A549 (cell line): Measurements from ENCODE around the gene RPL23. TPM values are rescaled to one million over a fixed set of nuclear protein-coding genes. Genes with fewer than 3 reads are reported as not detected.

Experiments
- ATAC-seq, 2 experiments: fragments of 200-7000 bp in 1 of 2; fragments of >200 bp in 1 of 2; cut with Nextera tagmentation in 1 of 2; cut with Tn5 transposase in 1 of 2; 3 replicates each; pipeline versions ENCODE4 v1.8.0 to v1.9.1; 2018 to 2020; ENCODE audit warnings: mild to moderate bottlenecking in 1 of 2, moderate library complexity in 1 of 2
- CTCF ChIA-PET: fragments of 300-600 bp; sonication (Branson Sonifier 250); formaldehyde crosslinking; extraction: SDS; loops from one replicate; lab custom pipeline; 2021; ENCODE audit warnings: antibody characterized with exemption, inconsistent platforms; lab: Yijun Ruan, JAX
- POLR2A ChIA-PET: fragments of 350-600 bp; formaldehyde crosslinking; extraction: SDS; loops from one replicate; lab custom pipeline; 2021; ENCODE audit warnings: antibody characterized with exemption, inconsistent platforms; lab: Yijun Ruan, JAX
- DNase-seq, 2 experiments: peaks; one replicate each; pipeline versions ENCODE4 v3.0.0 to v3.0.0-alpha.2; 2011 to 2016; ENCODE audit warnings: low read depth in 1 of 2, low spot score in 1 of 2
- FAIRE-seq: peaks from 2 replicates; lab custom pipeline; 2011; peaks lifted over from hg19 to GRCh38; lab: Jason Lieb, UNC
- H3K27ac ChIP-seq, 2 experiments: fragments of >200 bp; sonication (Bioruptor Twin); formaldehyde crosslinking; 3 replicates each; pipeline ENCODE4 v1.5.1; 2016 to 2017
- H3K4me1 ChIP-seq: fragments of >200 bp; sonication (Bioruptor Twin); formaldehyde crosslinking; 3 replicates; pipeline ENCODE4 v1.6.1; 2016
- H3K4me2 ChIP-seq: fragments of >200 bp; sonication (Bioruptor Twin); formaldehyde crosslinking; 3 replicates; pipeline ENCODE4 v1.6.1; 2016
- H3K4me3 ChIP-seq: fragments of >200 bp; sonication (Bioruptor Twin); formaldehyde crosslinking; 3 replicates; pipeline ENCODE4 v1.5.1; 2016
- H3K9me3 ChIP-seq: fragments of >200 bp; sonication (Bioruptor Twin); formaldehyde crosslinking; 3 replicates; pipeline ENCODE4 v1.6.1; 2016
- CHD4 ChIP-seq: fragments of 200-600 bp; sonication (generic); IDR thresholded peaks from 2 replicates; pipeline ENCODE4 v1.6.1; 2016; ENCODE audit warnings: antibody characterized with exemption, mild to moderate bottlenecking, borderline replicate concordance
- EHMT2 ChIP-seq: fragments of 200-600 bp; sonication (generic); IDR thresholded peaks from 2 replicates; pipeline ENCODE4 v1.6.1; 2016; ENCODE audit warnings: antibody characterized with exemption, low read depth, mild to moderate bottlenecking, moderate library complexity
- ESRRA ChIP-seq: fragments of 150-350 bp; IDR thresholded peaks from 2 replicates; pipeline ENCODE4 v1.6.1; 2014; ENCODE audit warnings: mild to moderate bottlenecking, low read length, borderline replicate concordance
- FOSB ChIP-seq: fragments of 250-450 bp; sonication (Bioruptor Pico); IDR thresholded peaks from 2 replicates; pipeline ENCODE4 v1.5.0; 2020; ENCODE audit warnings: mild to moderate bottlenecking, moderate library complexity
- FOXS1 ChIP-seq: fragments of 250-450 bp; sonication (Bioruptor Pico); IDR thresholded peaks from 2 replicates; pipeline ENCODE4 v1.5.0; 2020; ENCODE audit warnings: mild to moderate bottlenecking, moderate library complexity
- HDAC2 ChIP-seq: fragments of 200-600 bp; sonication (generic); IDR thresholded peaks from 2 replicates; pipeline ENCODE4 v1.6.1; 2016
- HEYL ChIP-seq: fragments of 250-450 bp; sonication (Bioruptor Pico); IDR thresholded peaks from 2 replicates; pipeline ENCODE4 v1.8.0; 2021; ENCODE audit warnings: mild to moderate bottlenecking, moderate library complexity
- HOXB13 ChIP-seq: fragments of 250-450 bp; sonication (Bioruptor Pico); IDR thresholded peaks from 2 replicates; pipeline ENCODE4 v1.5.0; 2020; ENCODE audit warnings: low read depth, mild to moderate bottlenecking, moderate library complexity
- JUNB ChIP-seq: fragments of >200 bp; sonication (Bioruptor Twin); formaldehyde crosslinking; IDR thresholded peaks from 2 replicates; pipeline ENCODE4 v1.6.1; 2016
- KDM1A ChIP-seq: fragments of 200-600 bp; sonication (generic); IDR thresholded peaks from 2 replicates; pipeline ENCODE4 v1.6.1; 2016; ENCODE audit warnings: low read depth, mild to moderate bottlenecking
- MAFK ChIP-seq: fragments of 450-650 bp; IDR thresholded peaks from 2 replicates; pipeline ENCODE4 v1.6.1; 2014; ENCODE audit not compliant: partially characterized antibody
- POLR2AphosphoS2 ChIP-seq: conservative IDR thresholded peaks from 2 replicates; pipeline ENCODE4 v1.6.1; 2012; ENCODE audit warnings: low read length, improper control_type of control experiment, inconsistent platforms
- RAD21 ChIP-seq, 2 experiments: fragments of >200 bp in 1 of 2; sonication (Bioruptor Twin) in 1 of 2; formaldehyde crosslinking in 1 of 2; IDR thresholded peaks in 1 of 2; conservative IDR thresholded peaks in 1 of 2; 2 replicates in 1 of 2; 3 replicates in 1 of 2; pipeline ENCODE4 v1.6.1; 2012 to 2018; ENCODE audit warnings: inconsistent platforms in 1 of 2
- RFX5 ChIP-seq: fragments of 450-650 bp; IDR thresholded peaks from 2 replicates; pipeline ENCODE4 v1.7.1; 2014; ENCODE audit warnings: antibody characterized with exemption, mild to moderate bottlenecking, moderate library complexity
- SREBF2 ChIP-seq: fragments of 450-650 bp; IDR thresholded peaks from 2 replicates; pipeline ENCODE4 v1.6.1; 2014; ENCODE audit warnings: mild to moderate bottlenecking, moderate library complexity
- TFCP2L1 ChIP-seq: fragments of 250-450 bp; sonication (Bioruptor Pico); IDR thresholded peaks from 2 replicates; pipeline ENCODE4 v1.5.0; 2021; ENCODE audit warnings: mild to moderate bottlenecking
- TP53 ChIP-seq: fragments of 250-450 bp; sonication (Bioruptor Pico); IDR thresholded peaks from 2 replicates; pipeline ENCODE4 v1.5.0; 2021; ENCODE audit warnings: mild to moderate bottlenecking, moderate library complexity
- whole genome bisulfite sequencing: methylation state at CpG from one replicate; pipeline ENCODE4 v1.1.6; 2017; ENCODE audit errors: missing lambda C conversion rate; 5-methylcytosine and 5-hydroxymethylcytosine counted together
- polyA plus RNA-seq, 4 experiments: library from polyadenylated mRNA; depleted of rRNA in 3 of 4; stranded (reverse); fragments of >200 nt; fragmentation: RNase III in 1 of 4; extraction: RNeasy Plus Mini Kit Qiagen cat#74134 plus additional on column Dnase treatment in 1 of 4; gene quantifications; 2 replicates in 3 of 4; 3 replicates in 1 of 4; pipeline ENCODE4 v1.2.3, GENCODE V29; 2011 to 2017
- TF ChIP-seq, protein P1 (sequence below): fragments of 450-650 bp; IDR thresholded peaks from 2 replicates; pipeline ENCODE4 v1.6.1; 2014; ENCODE audit warnings: antibody characterized with exemption
- TF ChIP-seq, protein P2 (sequence below): IDR thresholded peaks from 2 replicates; pipeline ENCODE4 v1.6.1; 2012
- TF ChIP-seq, protein P3 (sequence below): fragments of >200 bp; sonication (Bioruptor Twin); formaldehyde crosslinking; IDR thresholded peaks from 3 replicates; pipeline ENCODE4 v1.6.1; 2016
- TF ChIP-seq, protein P4 (sequence below): IDR thresholded peaks from 2 replicates; pipeline ENCODE4 v1.6.1; 2012
- TF ChIP-seq, protein P5 (sequence below): fragments of 250-450 bp; sonication (Bioruptor Pico); IDR thresholded peaks from 2 replicates; pipeline ENCODE4 v1.5.0; 2020; ENCODE audit warnings: low read depth, mild to moderate bottlenecking, moderate library complexity

RPL23 gene
- polyA plus RNA-seq, 2 of the 4 experiments (the other 2 are of a cell fraction) = 2,715 to 2,969 TPM

DNA sequence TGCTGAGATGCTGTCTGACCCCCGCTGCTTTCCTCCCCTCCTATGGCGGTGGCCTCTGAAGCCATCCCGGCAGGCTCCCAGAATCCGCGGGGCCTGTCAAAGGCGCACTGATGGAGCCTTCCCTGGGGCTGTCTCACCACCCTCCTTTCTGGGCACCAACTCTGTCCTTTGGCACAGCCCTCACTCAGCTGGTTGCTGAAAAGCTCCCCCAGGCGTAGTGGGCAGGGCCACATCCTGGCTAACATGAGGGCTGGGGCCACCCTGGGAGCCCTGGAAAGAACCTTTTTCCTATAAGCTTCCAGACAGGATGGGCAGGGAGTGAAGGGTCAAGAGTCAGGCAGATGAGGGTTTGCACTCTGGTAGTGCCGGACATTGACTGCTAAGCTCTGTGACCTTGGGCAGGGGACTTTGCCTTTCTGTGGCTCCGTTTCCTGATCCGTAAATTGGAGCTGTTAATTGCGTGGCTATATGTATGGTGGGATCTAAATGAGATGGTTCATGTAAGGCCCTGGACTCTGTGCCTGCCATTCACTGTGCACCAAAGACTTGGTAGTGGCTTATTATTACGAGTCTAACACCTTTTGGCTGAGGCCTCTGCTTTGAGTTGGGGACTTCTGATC lies 44.3 kb upstream of the RPL23 start:
- WGBS = 89% methylated on average over 12 of the region's 12 CpGs
- DNase-seq = no peak
- POLR2A ChIA-PET = interaction anchor here (1.2 to 3.0 kb wide), 2 partner anchors 28 to 70 kb away, joined by 3 to 6 read pairs; partner anchors contain the start of genes FBXO47 and LASP1
- no peak for ATAC-seq
- Histone ChIP-seq H3K4me3 (no peak overlapping the region), H3K27ac (peak overlapping the region in 1 of 2 experiments; percentile 85; a peak in 3 of 6 replicates), H3K9me3 (no peaks in the 10 kb centered on the region), H3K4me1 (peaks cover 76% of the 10 kb centered on the region), H3K4me2 (no peak overlapping the region)
- TF ChIP-seq, protein P1, sequence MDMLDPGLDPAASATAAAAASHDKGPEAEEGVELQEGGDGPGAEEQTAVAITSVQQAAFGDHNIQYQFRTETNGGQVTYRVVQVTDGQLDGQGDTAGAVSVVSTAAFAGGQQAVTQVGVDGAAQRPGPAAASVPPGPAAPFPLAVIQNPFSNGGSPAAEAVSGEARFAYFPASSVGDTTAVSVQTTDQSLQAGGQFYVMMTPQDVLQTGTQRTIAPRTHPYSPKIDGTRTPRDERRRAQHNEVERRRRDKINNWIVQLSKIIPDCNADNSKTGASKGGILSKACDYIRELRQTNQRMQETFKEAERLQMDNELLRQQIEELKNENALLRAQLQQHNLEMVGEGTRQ = no peak
- TF ChIP-seq, protein P2, sequence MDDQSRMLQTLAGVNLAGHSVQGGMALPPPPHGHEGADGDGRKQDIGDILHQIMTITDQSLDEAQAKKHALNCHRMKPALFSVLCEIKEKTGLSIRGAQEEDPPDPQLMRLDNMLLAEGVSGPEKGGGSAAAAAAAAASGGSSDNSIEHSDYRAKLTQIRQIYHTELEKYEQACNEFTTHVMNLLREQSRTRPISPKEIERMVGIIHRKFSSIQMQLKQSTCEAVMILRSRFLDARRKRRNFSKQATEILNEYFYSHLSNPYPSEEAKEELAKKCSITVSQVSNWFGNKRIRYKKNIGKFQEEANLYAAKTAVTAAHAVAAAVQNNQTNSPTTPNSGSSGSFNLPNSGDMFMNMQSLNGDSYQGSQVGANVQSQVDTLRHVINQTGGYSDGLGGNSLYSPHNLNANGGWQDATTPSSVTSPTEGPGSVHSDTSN = no peak
- TF ChIP-seq SREBF2 (no peak), POLR2AphosphoS2 (0 out of 2 replicates have a peak, but pooled peaks have one; percentile 25)
- FAIRE-seq = no peak
- CTCF ChIA-PET = interaction anchor here (0.8 to 4.2 kb wide), 8 partner anchors 9 to 255 kb away, joined by 3 to 14 read pairs (median 4); no protein-coding TSS in a partner anchor

DNA sequence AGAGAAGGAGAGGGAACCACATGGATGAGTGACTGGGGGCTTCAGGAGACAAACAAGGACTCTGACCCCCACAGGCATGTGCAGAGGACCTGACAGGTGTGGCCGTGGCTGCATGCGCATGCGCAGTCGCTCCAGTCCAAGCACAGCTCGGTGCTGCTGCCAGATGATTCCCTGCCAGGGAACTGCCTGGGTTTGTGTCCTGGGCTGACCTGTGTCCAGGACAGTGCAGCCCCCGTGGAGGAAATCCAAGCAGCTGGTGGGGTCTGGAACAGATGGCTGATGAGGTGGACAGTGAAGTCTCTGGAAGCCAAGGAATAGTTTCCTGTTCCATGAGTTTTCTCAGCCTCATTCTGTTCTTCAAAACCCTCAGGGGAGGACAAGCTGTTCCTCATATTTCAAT lies 43.7 kb upstream of the RPL23 start:
- peak overlapping the region in 1 of 2 experiments; percentile 85; a peak in 3 of 6 replicates for H3K27ac ChIP-seq
- FAIRE-seq (no peak), DNase-seq (no peak), ATAC-seq (no peak)
- peaks cover 76% of the 10 kb centered on the region for H3K4me1 ChIP-seq
- no peaks in the 10 kb centered on the region for H3K9me3 ChIP-seq
- 91% methylated on average over 4 of the region's 6 CpGs for WGBS
- ChIA-PET CTCF (interaction anchor here (0.8 to 4.2 kb wide), 7 partner anchors 10 to 256 kb away, joined by 3 to 14 read pairs (median 4); no protein-coding TSS in a partner anchor), POLR2A (interaction anchor here (1.2 to 3.0 kb wide), 2 partner anchors 28 to 70 kb away, joined by 3 to 6 read pairs; partner anchors contain the start of genes FBXO47 and LASP1)
- no peak overlapping the region for H3K4me2 ChIP-seq
- H3K4me3 ChIP-seq = no peak overlapping the region
- no peak for TF ChIP-seq HDAC2

DNA sequence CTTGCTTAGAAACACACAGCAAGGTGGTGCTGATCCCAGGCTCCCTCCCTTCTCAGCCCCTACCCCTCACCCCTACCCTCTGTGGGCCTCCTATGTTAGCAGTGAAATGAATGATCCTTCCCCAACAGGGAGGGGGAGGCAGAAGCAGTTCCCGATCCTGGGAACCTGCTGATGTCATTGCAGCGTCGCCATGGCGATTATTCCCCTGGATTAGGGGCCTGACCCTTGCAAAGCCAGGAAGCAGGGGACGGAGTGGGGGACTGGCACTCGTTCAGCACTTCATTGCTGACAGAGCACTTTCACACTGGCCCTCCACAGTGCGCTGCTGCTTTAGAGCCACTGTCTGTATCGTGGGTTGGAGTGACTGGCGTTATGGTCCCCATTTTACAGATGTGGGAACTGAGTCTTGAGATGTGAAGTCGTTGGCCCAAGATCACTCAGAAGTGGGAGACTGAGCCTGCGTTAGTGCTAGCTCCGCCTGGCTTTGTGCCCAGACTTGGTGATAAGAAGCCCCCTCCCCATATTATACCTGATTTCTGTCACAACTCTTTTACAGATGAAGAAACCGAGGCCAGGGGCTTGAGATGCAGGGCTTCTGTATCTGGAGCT lies 42.9 kb upstream of the RPL23 start:
- TF ChIP-seq RFX5 (no peak), HEYL (no peak), MAFK (peak; percentile 78), FOXS1 (CRISPR knock-in tag) (no peak), FOSB (CRISPR knock-in tag) (no peak), TP53 (no peak), JUNB (no peak), KDM1A (peak; percentile 61; the same call in 1 of the 2 replicates), ESRRA (no peak), HOXB13 (no peak), RAD21 (conservative IDR thresholded peaks at IDR 0.05 in 1 of 2, IDR thresholded peaks at IDR 0.05 in 1 of 2) (no peak), TFCP2L1 (CRISPR knock-in tag) (no peak), EHMT2 (no peak), SREBF2 (no peak), CHD4 (no peak)
- TF ChIP-seq, protein P3, sequence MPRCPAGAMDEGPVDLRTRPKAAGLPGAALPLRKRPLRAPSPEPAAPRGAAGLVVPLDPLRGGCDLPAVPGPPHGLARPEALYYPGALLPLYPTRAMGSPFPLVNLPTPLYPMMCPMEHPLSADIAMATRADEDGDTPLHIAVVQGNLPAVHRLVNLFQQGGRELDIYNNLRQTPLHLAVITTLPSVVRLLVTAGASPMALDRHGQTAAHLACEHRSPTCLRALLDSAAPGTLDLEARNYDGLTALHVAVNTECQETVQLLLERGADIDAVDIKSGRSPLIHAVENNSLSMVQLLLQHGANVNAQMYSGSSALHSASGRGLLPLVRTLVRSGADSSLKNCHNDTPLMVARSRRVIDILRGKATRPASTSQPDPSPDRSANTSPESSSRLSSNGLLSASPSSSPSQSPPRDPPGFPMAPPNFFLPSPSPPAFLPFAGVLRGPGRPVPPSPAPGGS = no peak
- TF ChIP-seq, protein P4, sequence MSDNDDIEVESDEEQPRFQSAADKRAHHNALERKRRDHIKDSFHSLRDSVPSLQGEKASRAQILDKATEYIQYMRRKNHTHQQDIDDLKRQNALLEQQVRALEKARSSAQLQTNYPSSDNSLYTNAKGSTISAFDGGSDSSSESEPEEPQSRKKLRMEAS = no peak
- TF ChIP-seq, protein P5, sequence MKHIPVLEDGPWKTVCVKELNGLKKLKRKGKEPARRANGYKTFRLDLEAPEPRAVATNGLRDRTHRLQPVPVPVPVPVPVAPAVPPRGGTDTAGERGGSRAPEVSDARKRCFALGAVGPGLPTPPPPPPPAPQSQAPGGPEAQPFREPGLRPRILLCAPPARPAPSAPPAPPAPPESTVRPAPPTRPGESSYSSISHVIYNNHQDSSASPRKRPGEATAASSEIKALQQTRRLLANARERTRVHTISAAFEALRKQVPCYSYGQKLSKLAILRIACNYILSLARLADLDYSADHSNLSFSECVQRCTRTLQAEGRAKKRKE (CRISPR knock-in tag) = no peak
- CTCF ChIA-PET = interaction anchor here (1.3 to 4.2 kb wide), 4 partner anchors 12 to 257 kb away, joined by 4 to 14 read pairs (median 4); no protein-coding TSS in a partner anchor

More for the DNA sequence above, 42.9 kb upstream of the RPL23 start:
- H3K4me3 ChIP-seq = no peak overlapping the region
- ATAC-seq (no peak), DNase-seq (no peak), FAIRE-seq (no peak)
- H3K4me1 ChIP-seq = peaks cover 70% of the 10 kb centered on the region
- H3K4me2 ChIP-seq = no peak overlapping the region
- H3K9me3 ChIP-seq = no peaks in the 10 kb centered on the region
- peak overlapping the region in 1 of 2 experiments; percentile 85; a peak in 2 of 6 replicates for H3K27ac ChIP-seq
- POLR2A ChIA-PET = interaction anchor here (3.0 kb wide), 1 partner anchor 27 kb away, joined by 6 read pairs; the partner anchor contains the start of gene LASP1
- 83% methylated on average over 13 of the region's 13 CpGs for WGBS
